HG03175 (cell line): ENCODE data around the gene RASA4.
"Not testable (repeated sequence)": the region's sequence is repeated elsewhere in the genome, so short reads cannot be mapped to it uniquely, and the experiment has no call there.

Experiments
- ATAC-seq: cut with Tn5 transposase; IDR thresholded peaks from one replicate; pipeline ENCODE4 v1.9.1; 2021; ENCODE audit warnings: mild to moderate bottlenecking, moderate library complexity; ENCODE audit not compliant: unreplicated experiment

RASA4 gene

GRCh38 chr7:102616507-102617125 lies at the start of gene RASA4:
TSS of gene RASA4 (minus strand) at chr7:102616756. CDS start at chr7:102616689, 67 bp downstream.
- peak; percentile 79 for ATAC-seq

- not testable (repeated sequence) for ATAC-seq
Measured at GRCh38 chr7:102664765-102665164, 48.2 kb upstream of the RASA4 start.

- ATAC-seq = not testable (repeated sequence)
Measured at GRCh38 chr7:102649924-102650323, 33.4 kb upstream of the RASA4 start, which contains the start of gene SPDYE2B. TSS of gene SPDYE2B (plus strand) at chr7:102650319. CDS start at chr7:102652349, 2,030 bp downstream.

- ATAC-seq = not testable (repeated sequence)
Measured at GRCh38 chr7:102647813-102648212, 31.3 kb upstream of the RASA4 start.

- ATAC-seq = not testable (repeated sequence)
Measured at GRCh38 chr7:102643404-102643803, 26.8 kb upstream of the RASA4 start.

GRCh38 chr7:102642691-102643090 lies 26.1 kb upstream of the RASA4 start, which contains the start of gene UPK3BL1:
TSS of gene UPK3BL1 (minus strand) at chr7:102642791. CDS start at chr7:102642741, 50 bp downstream.
- not testable (repeated sequence) for ATAC-seq

- not testable (repeated sequence) for ATAC-seq
Measured at GRCh38 chr7:102638848-102639247, 22.3 kb upstream of the RASA4 start.

- ATAC-seq = not testable (repeated sequence)
Measured at GRCh38 chr7:102636956-102637355, 20.4 kb upstream of the RASA4 start.

- not testable (repeated sequence) for ATAC-seq
Measured at GRCh38 chr7:102635354-102635753, 18.8 kb upstream of the RASA4 start.

GRCh38 chr7:102634299-102634698 lies 17.7 kb upstream of the RASA4 start:
- not testable (repeated sequence) for ATAC-seq

GRCh38 chr7:102630622-102631021 lies 14.1 kb upstream of the RASA4 start:
- not testable (repeated sequence) for ATAC-seq

GRCh38 chr7:102627271-102627904 lies 10.8 kb upstream of the RASA4 start:
- not testable (repeated sequence) for ATAC-seq

GRCh38 chr7:102618122-102618521 lies 1.6 kb upstream of the RASA4 start:
- ATAC-seq = not testable (repeated sequence)

- not testable (repeated sequence) for ATAC-seq
Measured at GRCh38 chr7:102615930-102616329, 626 bp downstream of the RASA4 start.

- not testable (repeated sequence) for ATAC-seq
Measured at GRCh38 chr7:102614873-102615272, 1.7 kb downstream of the RASA4 start.

GRCh38 chr7:102614346-102614697 lies 2.2 kb downstream of the RASA4 start:
- ATAC-seq = peak; percentile 15

GRCh38 chr7:102613575-102614345 lies 2.8 kb downstream of the RASA4 start:
- ATAC-seq = peak; percentile 64

- not testable (repeated sequence) for ATAC-seq
Measured at GRCh38 chr7:102611675-102612325, 4.8 kb downstream of the RASA4 start.

- peak; percentile 44 for ATAC-seq
Measured at GRCh38 chr7:102611013-102611674, 5.4 kb downstream of the RASA4 start.

GRCh38 chr7:102610441-102610840 lies 6.1 kb downstream of the RASA4 start:
- not testable (repeated sequence) for ATAC-seq
